NCI-H1105 treated with DMSO at 0.1 percent for 48 hours (cell line): ENCODE measurements around the gene PDZRN3.
A peak's percentile ranks its signal among the peaks of the same experiment; 100 is the strongest.

ENCODE experiments used
- DNase-seq: peaks from one replicate; lab custom pipeline; 2025; lab: John Stamatoyannopoulos, UW

Gene PDZRN3

GRCh38 chr3:73624821-73625665 is at the start of gene PDZRN3:
Gene PDZRN3 (minus strand): TSS chr3:73624941.
- DNase-seq = peak; percentile 46

- DNase-seq = no peak
Observed at GRCh38 chr3:73674280-73674679, 49.5 kb upstream of the PDZRN3 start.

- no peak for DNase-seq
Observed at GRCh38 chr3:73669260-73669659, 44.5 kb upstream of the PDZRN3 start.

- DNase-seq = no peak
Observed at GRCh38 chr3:73668391-73668790, 43.6 kb upstream of the PDZRN3 start.

GRCh38 chr3:73667889-73668288 is 43.1 kb upstream of the PDZRN3 start:
- DNase-seq = no peak

GRCh38 chr3:73665286-73665685 is 40.5 kb upstream of the PDZRN3 start:
- no peak for DNase-seq

GRCh38 chr3:73664389-73664788 is 39.6 kb upstream of the PDZRN3 start:
- DNase-seq = no peak

GRCh38 chr3:73663495-73663894 is 38.8 kb upstream of the PDZRN3 start:
- no peak for DNase-seq

- DNase-seq = no peak
Observed at GRCh38 chr3:73661265-73661664, 36.5 kb upstream of the PDZRN3 start.

GRCh38 chr3:73658227-73658626 is 33.5 kb upstream of the PDZRN3 start:
- DNase-seq = no peak

- no peak for DNase-seq
Observed at GRCh38 chr3:73657186-73657585, 32.4 kb upstream of the PDZRN3 start.

GRCh38 chr3:73656241-73656890 is 31.6 kb upstream of the PDZRN3 start:
- no peak for DNase-seq

GRCh38 chr3:73655197-73655596 is 30.5 kb upstream of the PDZRN3 start:
- no peak for DNase-seq

- DNase-seq = no peak
Observed at GRCh38 chr3:73653877-73654276, 29.1 kb upstream of the PDZRN3 start.

- no peak for DNase-seq
Observed at GRCh38 chr3:73653351-73653750, 28.6 kb upstream of the PDZRN3 start.

GRCh38 chr3:73652896-73653295 is 28.2 kb upstream of the PDZRN3 start:
- no peak for DNase-seq

- peak; percentile 47 for DNase-seq
Observed at GRCh38 chr3:73637042-73637441, 12.3 kb upstream of the PDZRN3 start.

GRCh38 chr3:73635254-73635653 is 10.5 kb upstream of the PDZRN3 start:
- DNase-seq = no peak

GRCh38 chr3:73633916-73634344 is 9.2 kb upstream of the PDZRN3 start:
- DNase-seq = no peak

GRCh38 chr3:73633453-73633852 is 8.7 kb upstream of the PDZRN3 start:
- DNase-seq = no peak

- no peak for DNase-seq
Observed at GRCh38 chr3:73626106-73626505, 1.4 kb upstream of the PDZRN3 start.

- DNase-seq = peak; percentile 44
Observed at GRCh38 chr3:73624017-73624820, 522 bp downstream of the PDZRN3 start.

- DNase-seq = peak; percentile 20
Observed at GRCh38 chr3:73623346-73623745, 1.4 kb downstream of the PDZRN3 start.
